Measurements from ENCODE around the gene TPT1. TPM values are rescaled to one million over a fixed set of nuclear protein-coding genes. Genes with fewer than 3 reads are reported as not detected.
A peak's percentile ranks its signal among the peaks of the same experiment; 100 is the strongest.

Gene TPT1
- total and polyA plus RNA-seq, 2 of the 13 experiments (the other 11 are each of a cell fraction or from before 2014, with no cell fraction given): 2,953 to 3,594 TPM

DNA sequence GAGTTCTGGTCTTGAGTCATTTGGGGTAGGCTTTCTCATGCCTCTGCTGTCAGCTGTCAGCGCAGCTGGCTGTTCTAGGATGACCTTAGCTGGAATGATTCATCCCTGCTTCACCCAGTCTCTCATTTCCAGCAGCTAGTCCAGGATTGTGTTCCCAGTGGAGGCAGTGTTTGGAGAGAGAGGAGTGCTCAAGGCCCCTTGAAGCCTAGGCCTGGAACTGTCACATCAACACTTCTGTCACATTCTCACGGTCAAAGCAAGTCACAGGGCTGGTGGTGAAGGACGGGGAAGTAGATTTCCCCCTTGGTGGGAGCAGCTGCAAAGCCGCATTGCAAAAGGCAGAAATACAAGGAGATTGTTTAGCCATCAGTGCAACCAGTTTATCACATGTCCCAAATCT lies 15.2 kb downstream of the TPT1 start:
- DNase-seq (ENCODE audit: low spot score): peak; percentile 62
- POLR2A ChIA-PET: interaction anchor here (0.8 to 2.4 kb wide), 4 partner anchors 9 to 15 kb away, joined by 3 to 12 read pairs (median 8); partner anchors contain the start of gene TPT1
- CTCF ChIA-PET (ENCODE audit: low intra/inter-chr PET ratio, low total read pairs): no interaction called here
- TF ChIP-seq SALL1 (CRISPR knock-in tag; IDR thresholded peaks at IDR 0.05): peak; percentile 25; the same call in 1 of the 2 replicates
- no peak for TF ChIP-seq PRMT3 (CRISPR knock-in tag; IDR thresholded peaks at IDR 0.05; ENCODE audit: borderline replicate concordance, low read depth)
- peak; percentile 3; the same call in 1 of the 2 replicates for TF ChIP-seq SMC3 (IDR thresholded peaks at IDR 0.05; ENCODE audit: low read length)
- TF ChIP-seq MAFF (IDR thresholded peaks at IDR 0.05; ENCODE audit: low read depth, low read length): 0 out of 2 replicates have a peak, but pooled peaks have one; percentile 6
- TF ChIP-seq ZNF607 (CRISPR knock-in tag; IDR thresholded peaks at IDR 0.05; ENCODE audit: borderline replicate concordance): no peak
- no peak for TF ChIP-seq ZSCAN31 (CRISPR knock-in tag; IDR thresholded peaks at IDR 0.05; ENCODE audit: low read depth)
- TF ChIP-seq ZSCAN25 (CRISPR knock-in tag; IDR thresholded peaks at IDR 0.05): peak; percentile 51; the same call in 1 of the 2 replicates
- peak; percentile 65 for TF ChIP-seq RBM22 (optimal IDR thresholded peaks at IDR 0.05; ENCODE audit: low read length)
- no peak for TF ChIP-seq ASH2L (IDR thresholded peaks at IDR 0.05; ENCODE audit: insufficient read length, low read depth, low read length)
- TF ChIP-seq UBTF (CRISPR knock-in tag; IDR thresholded peaks at IDR 0.05): peak; percentile 91
- no peak for TF ChIP-seq HOMEZ (CRISPR knock-in tag; IDR thresholded peaks at IDR 0.05; ENCODE audit: low read depth)
- peak; percentile 66 for TF ChIP-seq SAP130 (CRISPR knock-in tag; IDR thresholded peaks at IDR 0.05; ENCODE audit: low read depth)
- no peak for TF ChIP-seq GLI4 (CRISPR knock-in tag; IDR thresholded peaks at IDR 0.05; ENCODE audit: borderline replicate concordance)
- peak in 1 of 2 experiments; percentile 24; a peak in 1 of 4 replicates for TF ChIP-seq MAFK (conservative IDR thresholded peaks at IDR 0.05 in 1 of 2, IDR thresholded peaks at IDR 0.05 in 1 of 2; ENCODE audit: low read length in 2 of 2)
- TF ChIP-seq FOSL2 (CRISPR knock-in tag; IDR thresholded peaks at IDR 0.05): peak; percentile 85
- no peak for TF ChIP-seq DMAP1 (CRISPR knock-in tag; IDR thresholded peaks at IDR 0.05)
- peak; percentile 21; the same call in 1 of the 2 replicates for TF ChIP-seq ZNF501 (CRISPR knock-in tag; IDR thresholded peaks at IDR 0.05)
- TF ChIP-seq TFAP4 (IDR thresholded peaks at IDR 0.05; ENCODE audit: borderline replicate concordance, low read depth): peak; percentile 68; the same call in 1 of the 2 replicates
- TF ChIP-seq ZFX (CRISPR knock-in tag; IDR thresholded peaks at IDR 0.05; ENCODE audit: low read depth): 0 out of 2 replicates have a peak, but pooled peaks have one; percentile 23
- TF ChIP-seq, protein P1, sequence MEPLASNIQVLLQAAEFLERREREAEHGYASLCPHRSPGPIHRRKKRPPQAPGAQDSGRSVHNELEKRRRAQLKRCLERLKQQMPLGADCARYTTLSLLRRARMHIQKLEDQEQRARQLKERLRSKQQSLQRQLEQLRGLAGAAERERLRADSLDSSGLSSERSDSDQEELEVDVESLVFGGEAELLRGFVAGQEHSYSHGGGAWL (CRISPR knock-in tag; IDR thresholded peaks at IDR 0.05): no peak
- peak; percentile 8 for TF ChIP-seq TEAD3 (CRISPR knock-in tag; optimal IDR thresholded peaks at IDR 0.05; ENCODE audit: borderline replicate concordance)
- no peak for TF ChIP-seq CC2D1A (CRISPR knock-in tag; IDR thresholded peaks at IDR 0.05)

More for the DNA sequence above, 15.2 kb downstream of the TPT1 start:
- Histone ChIP-seq H3K27ac (ENCODE audit: extremely low read length, insufficient read depth, low read length) (no peak overlapping the region), H3K9ac (ENCODE audit: insufficient read depth, low read depth, low read length) (no peak overlapping the region), H4K20me1 (ENCODE audit: insufficient read depth, low read length) (no peaks in the 10 kb centered on the region), H3K36me3 (replicated peaks in 1 of 2; ENCODE audit: control insufficient read depth in 1 of 2, insufficient read depth in 2 of 2, low read length in 2 of 2) (no peaks in the 10 kb centered on the region), H3K79me2 (ENCODE audit: insufficient read depth, low read length) (no peaks in the 10 kb centered on the region), H3K27me3 (ENCODE audit: control insufficient read depth in 1 of 2, insufficient read depth in 2 of 2, low read length in 2 of 2) (no peaks in the 10 kb centered on the region), H3K4me2 (ENCODE audit: low read depth, low read length) (no peak overlapping the region), H2AFZ (ENCODE audit: low read length) (no peak overlapping the region), H3K9me3 (ENCODE audit: low read length) (no peaks in the 10 kb centered on the region), H3K4me3 (replicated peaks in 1 of 3; ENCODE audit: insufficient read depth in 1 of 3, low read depth in 2 of 3, low read length in 3 of 3) (no peak overlapping the region), H3K4me1 (ENCODE audit: insufficient read depth, low read length) (peaks cover 46% of the 10 kb centered on the region)
- BruUV-seq (replicated peaks): TSS peak; percentile 23
- 49% methylated on average over 3 of the region's 4 CpGs for WGBS (ENCODE audit: low lambda C conversion rate)
- intact Hi-C loops (cut with micrococcal nuclease; ENCODE audit: unreplicated experiment): loop anchor here (5.0 kb wide), 1 partner anchor 66 kb away; no protein-coding TSS in a partner anchor
- ATAC-seq (peak; percentile 56), FAIRE-seq (peak; percentile 34)
- in situ Hi-C loops (cut with HindIII; ENCODE audit: extremely low pct_ligation_motif_present, low pct_unique_long_range_greater_than_20kb): no loop called here

Data from HepG2 (cell line).